ENCODE measurements around the gene RCSD1.

RCSD1 gene

DNA sequence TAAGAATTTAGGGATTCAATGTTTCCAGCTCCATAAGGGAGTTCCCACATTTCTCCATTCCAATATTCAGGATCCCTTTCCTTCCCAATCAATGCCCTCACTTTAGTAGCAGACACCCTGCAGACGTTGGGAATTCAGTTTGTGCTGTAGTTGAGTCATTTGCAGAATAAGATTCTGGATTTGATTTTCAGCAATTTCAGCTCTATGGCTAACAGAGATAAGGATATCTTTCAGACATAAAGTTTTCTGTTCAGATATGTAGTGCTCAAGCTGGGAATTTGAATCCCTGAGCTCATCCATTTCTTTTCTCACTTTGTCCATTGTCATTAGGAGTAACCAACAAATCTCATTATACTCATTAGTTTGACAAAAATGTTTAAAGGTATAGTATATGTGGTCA is 104.8 kb downstream of the RCSD1 start:
- TF ChIP-seq, protein P1, sequence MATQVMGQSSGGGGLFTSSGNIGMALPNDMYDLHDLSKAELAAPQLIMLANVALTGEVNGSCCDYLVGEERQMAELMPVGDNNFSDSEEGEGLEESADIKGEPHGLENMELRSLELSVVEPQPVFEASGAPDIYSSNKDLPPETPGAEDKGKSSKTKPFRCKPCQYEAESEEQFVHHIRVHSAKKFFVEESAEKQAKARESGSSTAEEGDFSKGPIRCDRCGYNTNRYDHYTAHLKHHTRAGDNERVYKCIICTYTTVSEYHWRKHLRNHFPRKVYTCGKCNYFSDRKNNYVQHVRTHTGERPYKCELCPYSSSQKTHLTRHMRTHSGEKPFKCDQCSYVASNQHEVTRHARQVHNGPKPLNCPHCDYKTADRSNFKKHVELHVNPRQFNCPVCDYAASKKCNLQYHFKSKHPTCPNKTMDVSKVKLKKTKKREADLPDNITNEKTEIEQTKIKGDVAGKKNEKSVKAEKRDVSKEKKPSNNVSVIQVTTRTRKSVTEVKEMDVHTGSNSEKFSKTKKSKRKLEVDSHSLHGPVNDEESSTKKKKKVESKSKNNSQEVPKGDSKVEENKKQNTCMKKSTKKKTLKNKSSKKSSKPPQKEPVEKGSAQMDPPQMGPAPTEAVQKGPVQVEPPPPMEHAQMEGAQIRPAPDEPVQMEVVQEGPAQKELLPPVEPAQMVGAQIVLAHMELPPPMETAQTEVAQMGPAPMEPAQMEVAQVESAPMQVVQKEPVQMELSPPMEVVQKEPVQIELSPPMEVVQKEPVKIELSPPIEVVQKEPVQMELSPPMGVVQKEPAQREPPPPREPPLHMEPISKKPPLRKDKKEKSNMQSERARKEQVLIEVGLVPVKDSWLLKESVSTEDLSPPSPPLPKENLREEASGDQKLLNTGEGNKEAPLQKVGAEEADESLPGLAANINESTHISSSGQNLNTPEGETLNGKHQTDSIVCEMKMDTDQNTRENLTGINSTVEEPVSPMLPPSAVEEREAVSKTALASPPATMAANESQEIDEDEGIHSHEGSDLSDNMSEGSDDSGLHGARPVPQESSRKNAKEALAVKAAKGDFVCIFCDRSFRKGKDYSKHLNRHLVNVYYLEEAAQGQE (IDR thresholded peaks at IDR 0.05; ENCODE audit: insufficient replicate concordance, low read depth) = no peak
- TF ChIP-seq GABPA (IDR thresholded peaks at IDR 0.05; ENCODE audit: low read depth) (no peak), SPI1 (IDR thresholded peaks at IDR 0.05; ENCODE audit: borderline replicate concordance, low read depth) (no peak), POLR2AphosphoS5 (IDR thresholded peaks at IDR 0.05; ENCODE audit: low read depth) (no peak)
- TF ChIP-seq, protein P2, sequence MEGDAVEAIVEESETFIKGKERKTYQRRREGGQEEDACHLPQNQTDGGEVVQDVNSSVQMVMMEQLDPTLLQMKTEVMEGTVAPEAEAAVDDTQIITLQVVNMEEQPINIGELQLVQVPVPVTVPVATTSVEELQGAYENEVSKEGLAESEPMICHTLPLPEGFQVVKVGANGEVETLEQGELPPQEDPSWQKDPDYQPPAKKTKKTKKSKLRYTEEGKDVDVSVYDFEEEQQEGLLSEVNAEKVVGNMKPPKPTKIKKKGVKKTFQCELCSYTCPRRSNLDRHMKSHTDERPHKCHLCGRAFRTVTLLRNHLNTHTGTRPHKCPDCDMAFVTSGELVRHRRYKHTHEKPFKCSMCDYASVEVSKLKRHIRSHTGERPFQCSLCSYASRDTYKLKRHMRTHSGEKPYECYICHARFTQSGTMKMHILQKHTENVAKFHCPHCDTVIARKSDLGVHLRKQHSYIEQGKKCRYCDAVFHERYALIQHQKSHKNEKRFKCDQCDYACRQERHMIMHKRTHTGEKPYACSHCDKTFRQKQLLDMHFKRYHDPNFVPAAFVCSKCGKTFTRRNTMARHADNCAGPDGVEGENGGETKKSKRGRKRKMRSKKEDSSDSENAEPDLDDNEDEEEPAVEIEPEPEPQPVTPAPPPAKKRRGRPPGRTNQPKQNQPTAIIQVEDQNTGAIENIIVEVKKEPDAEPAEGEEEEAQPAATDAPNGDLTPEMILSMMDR (IDR thresholded peaks at IDR 0.05; ENCODE audit: insufficient read depth, low read length) = no peak
- no peaks in the 10 kb centered on the region for H3K27me3 ChIP-seq (ENCODE audit: insufficient read depth, poor library complexity, severe bottlenecking)
- no peak overlapping the region for H3K4me3 ChIP-seq (replicated peaks; ENCODE audit: insufficient read depth, low read length)
- no peak overlapping the region for H3K27ac ChIP-seq (replicated peaks)
- no peak for DNase-seq (ENCODE audit: low read depth in 1 of 2, low spot score in 1 of 2)

DNA sequence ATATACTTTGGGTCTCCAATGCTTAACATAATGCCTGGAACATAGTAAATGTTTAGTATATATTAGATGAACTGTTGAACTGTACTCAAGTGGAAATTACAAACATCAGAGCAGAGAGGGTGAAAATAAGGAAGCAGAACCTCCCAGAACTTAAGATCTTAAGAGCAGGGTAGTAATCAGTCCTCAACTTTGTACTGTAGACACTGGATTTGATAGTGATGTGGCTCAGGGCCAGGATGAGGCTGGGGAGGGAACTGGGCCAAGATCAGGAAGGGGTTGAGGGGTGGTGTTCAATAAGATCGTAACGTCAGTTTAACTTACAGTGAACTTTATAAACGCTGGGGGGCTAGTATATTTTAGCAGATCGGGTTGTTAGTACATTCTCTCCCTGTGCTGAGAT is 107.1 kb downstream of the RCSD1 start:
- H3K4me3 ChIP-seq (replicated peaks; ENCODE audit: insufficient read depth, low read length) = no peak overlapping the region
- H3K27me3 ChIP-seq (ENCODE audit: insufficient read depth, poor library complexity, severe bottlenecking) = no peaks in the 10 kb centered on the region
- no peak overlapping the region for H3K27ac ChIP-seq (replicated peaks)
- no peak for DNase-seq (ENCODE audit: low read depth in 1 of 2, low spot score in 1 of 2)
- TF ChIP-seq, protein P1 (IDR thresholded peaks at IDR 0.05; ENCODE audit: insufficient replicate concordance, low read depth) = no peak
- TF ChIP-seq SPI1 (IDR thresholded peaks at IDR 0.05; ENCODE audit: borderline replicate concordance, low read depth) (no peak), POLR2AphosphoS5 (IDR thresholded peaks at IDR 0.05; ENCODE audit: low read depth) (no peak), GABPA (IDR thresholded peaks at IDR 0.05; ENCODE audit: low read depth) (no peak)
- TF ChIP-seq, protein P2 (IDR thresholded peaks at IDR 0.05; ENCODE audit: insufficient read depth, low read length) = no peak

DNA sequence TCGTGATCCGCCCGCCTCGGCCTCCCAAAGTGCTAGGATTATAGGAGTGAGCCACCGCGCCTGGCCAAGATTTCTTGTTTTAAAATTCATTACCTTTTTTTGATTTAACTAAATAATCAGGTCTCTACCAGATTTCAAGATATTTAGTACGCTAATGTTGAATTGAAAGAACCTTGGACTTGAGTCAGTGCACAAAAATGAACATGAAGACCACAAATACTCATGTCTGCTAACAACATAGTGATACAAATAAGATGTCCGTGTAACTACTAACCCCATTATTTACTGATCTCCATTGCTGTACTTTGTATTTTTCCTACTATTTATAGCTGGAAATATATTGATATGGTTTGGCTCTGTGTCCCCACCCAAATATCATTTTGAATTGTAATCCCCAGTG is 108.1 kb downstream of the RCSD1 start:
- DNase-seq (ENCODE audit: low read depth in 1 of 2, low spot score in 1 of 2) = no peak
- no peak for TF ChIP-seq GABPA (IDR thresholded peaks at IDR 0.05; ENCODE audit: low read depth)
- TF ChIP-seq POLR2AphosphoS5 (IDR thresholded peaks at IDR 0.05; ENCODE audit: low read depth) = no peak
- TF ChIP-seq, protein P1 (IDR thresholded peaks at IDR 0.05; ENCODE audit: insufficient replicate concordance, low read depth) = no peak
- TF ChIP-seq, protein P2 (IDR thresholded peaks at IDR 0.05; ENCODE audit: insufficient read depth, low read length) = no peak
- TF ChIP-seq SPI1 (IDR thresholded peaks at IDR 0.05; ENCODE audit: borderline replicate concordance, low read depth) = no peak
- Histone ChIP-seq H3K27me3 (ENCODE audit: insufficient read depth, poor library complexity, severe bottlenecking) (no peaks in the 10 kb centered on the region), H3K4me3 (replicated peaks; ENCODE audit: insufficient read depth, low read length) (no peak overlapping the region), H3K27ac (replicated peaks) (no peak overlapping the region)
